GM13977 (cell line): Measurements from ENCODE around the gene DHRS1.

Experiments used
- DNase-seq: peaks from one replicate; pipeline ENCODE4 v3.0.0; 2012; ENCODE audit warnings: low spot score
- in situ Hi-C: fragments of 300-500 bp; cut with MboI; formaldehyde crosslinking; loops from one replicate; pipeline ENCODE4 v1.12.0; 2022; ENCODE audit warnings: low sequenced_read_pairs, low pct_unique_long_range_greater_than_20kb, mixed read lengths, inconsistent platforms; ENCODE audit not compliant: unreplicated experiment
- TF ChIP-seq, protein P1 (sequence below): IDR thresholded peaks from 2 replicates; pipeline ENCODE4 v1.5.1; 2012; ENCODE audit warnings: mild to moderate bottlenecking, control low read depth; ENCODE audit not compliant: insufficient read depth; ENCODE audit errors: extremely low read depth, missing control alignments

DHRS1 gene

DNA sequence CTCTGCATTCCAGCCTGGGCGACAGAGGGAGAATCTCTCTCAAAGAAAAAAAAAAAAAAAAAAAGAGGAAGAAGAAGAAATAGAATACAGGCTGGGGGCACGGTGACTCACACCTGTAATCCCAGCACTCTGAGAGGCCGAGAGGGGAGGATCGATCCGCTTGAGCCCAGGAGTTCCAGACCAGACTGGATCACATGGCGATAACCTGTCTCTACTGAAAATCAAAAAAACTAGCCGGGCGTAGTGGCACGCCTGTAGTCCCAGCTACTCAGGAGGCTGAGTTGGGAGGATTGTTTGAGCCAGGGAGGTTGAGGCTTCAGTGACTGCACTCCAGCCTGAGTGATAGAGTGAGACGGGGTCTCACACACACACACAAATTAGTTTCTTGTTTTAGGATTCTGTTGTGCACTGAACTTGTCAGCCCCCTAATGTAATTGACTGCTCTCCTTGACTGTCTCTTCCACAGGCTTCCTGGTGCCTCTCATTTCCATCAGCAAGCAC is 56.2 kb downstream of the DHRS1 start:
- in situ Hi-C loops: loop anchor here (5.0 kb wide), 1 partner anchor 54 kb away; the partner anchor contains the start of genes DHRS1 and NOP9
- DNase-seq: no peak
- TF ChIP-seq, protein P1, sequence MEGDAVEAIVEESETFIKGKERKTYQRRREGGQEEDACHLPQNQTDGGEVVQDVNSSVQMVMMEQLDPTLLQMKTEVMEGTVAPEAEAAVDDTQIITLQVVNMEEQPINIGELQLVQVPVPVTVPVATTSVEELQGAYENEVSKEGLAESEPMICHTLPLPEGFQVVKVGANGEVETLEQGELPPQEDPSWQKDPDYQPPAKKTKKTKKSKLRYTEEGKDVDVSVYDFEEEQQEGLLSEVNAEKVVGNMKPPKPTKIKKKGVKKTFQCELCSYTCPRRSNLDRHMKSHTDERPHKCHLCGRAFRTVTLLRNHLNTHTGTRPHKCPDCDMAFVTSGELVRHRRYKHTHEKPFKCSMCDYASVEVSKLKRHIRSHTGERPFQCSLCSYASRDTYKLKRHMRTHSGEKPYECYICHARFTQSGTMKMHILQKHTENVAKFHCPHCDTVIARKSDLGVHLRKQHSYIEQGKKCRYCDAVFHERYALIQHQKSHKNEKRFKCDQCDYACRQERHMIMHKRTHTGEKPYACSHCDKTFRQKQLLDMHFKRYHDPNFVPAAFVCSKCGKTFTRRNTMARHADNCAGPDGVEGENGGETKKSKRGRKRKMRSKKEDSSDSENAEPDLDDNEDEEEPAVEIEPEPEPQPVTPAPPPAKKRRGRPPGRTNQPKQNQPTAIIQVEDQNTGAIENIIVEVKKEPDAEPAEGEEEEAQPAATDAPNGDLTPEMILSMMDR: no peak

DNA sequence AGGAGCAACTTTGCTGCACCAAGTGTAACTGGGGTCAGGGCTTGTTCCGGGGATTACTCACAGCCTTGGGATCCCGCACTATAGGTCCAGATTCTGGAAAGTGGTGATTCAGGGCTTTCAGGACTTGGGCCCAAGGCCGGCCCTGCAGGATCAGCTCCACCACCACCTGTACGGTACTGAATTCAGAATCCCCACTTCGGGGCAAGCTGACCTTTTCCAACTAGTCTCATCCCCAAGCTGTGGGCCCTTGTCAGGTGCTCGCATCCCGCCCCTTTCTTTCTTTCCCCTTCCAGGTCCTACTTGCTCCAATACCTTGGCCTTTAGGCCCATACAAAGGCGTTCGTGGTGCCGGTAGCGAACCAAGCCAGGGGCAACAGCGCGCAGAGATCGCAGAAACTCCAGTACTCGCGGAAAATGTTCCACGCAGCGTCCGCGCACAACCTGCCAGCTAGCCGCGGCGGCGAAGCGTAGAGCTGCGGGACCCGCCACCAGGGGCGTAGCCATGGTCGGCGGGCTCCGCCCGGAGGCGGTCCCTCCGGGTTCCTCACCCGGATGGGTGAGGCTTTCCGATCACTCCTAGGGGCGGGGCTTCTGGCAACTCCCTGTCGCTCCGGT is 57.6 kb downstream of the DHRS1 start:
- in situ Hi-C loops: loop anchor here (5.0 kb wide), 1 partner anchor 55 kb away; the partner anchor contains the start of genes DHRS1 and NOP9
- peak; percentile 93 for DNase-seq
- TF ChIP-seq, protein P1: peak; percentile 9
